ENCODE measurements around the gene SLC22A23.

The SLC22A23 gene

DNA sequence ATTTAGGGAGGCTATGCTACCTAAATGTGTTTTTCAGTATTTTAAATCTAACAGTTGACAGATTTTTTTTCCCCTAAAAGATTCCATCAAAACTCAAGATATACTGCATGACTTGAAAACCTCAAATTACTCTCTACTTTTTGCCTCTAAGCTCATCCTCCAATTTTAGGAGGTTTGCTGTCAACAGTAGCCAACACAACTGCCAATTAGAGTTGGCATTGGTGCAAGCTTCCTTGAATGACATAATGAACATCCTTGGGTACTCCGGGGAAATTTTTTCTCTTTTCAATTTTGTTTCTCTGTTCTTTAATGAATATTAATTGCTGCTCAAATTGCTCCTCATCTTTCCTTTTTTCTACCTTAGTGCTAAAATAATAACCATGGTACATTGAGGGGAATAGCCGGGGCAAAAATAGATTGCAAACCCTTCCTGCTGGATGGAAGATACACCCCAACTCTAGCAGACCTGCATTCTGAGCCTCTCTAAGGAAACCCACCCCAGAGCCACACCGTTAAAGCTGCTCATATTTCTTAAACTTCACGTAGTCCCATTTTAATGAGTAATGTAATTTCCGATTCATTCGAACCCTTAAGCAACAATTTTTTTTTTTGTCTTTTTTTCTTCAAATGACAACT, 34.3 kb downstream of the SLC22A23 start:
- no peak for DNase-seq (ENCODE audit: low read depth, low spot score)

DNA sequence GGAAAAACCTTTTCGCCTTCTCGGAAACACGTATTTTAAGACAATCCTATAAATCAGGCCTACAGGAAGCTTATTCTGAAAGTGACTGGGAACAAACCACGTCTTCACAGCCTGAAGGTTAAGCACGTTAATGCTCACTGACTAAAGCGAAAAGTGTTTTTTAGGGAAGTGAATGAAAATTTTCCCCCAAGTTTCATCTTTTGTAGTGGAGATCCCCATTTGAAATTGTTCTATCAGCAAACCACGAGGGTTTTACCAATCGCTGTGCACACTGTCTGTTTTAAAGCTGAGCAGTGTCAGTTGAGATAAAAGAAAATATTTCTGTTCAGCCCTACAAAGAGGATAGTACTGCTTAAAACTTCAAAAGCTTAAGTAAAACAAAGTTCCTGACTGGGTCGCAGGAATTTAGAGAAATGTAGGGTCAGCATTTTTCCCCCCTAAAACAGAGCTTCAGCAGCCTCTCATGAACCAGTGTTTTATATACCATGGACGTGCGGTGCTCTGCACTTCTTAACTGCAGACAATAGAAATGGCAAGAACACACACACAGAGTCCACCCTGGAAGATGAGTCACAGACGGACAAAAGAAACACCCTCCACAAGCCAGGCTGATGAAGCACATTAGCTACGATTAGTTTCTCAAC, 34.9 kb downstream of the SLC22A23 start:
- DNase-seq (ENCODE audit: low read depth, low spot score): peak; percentile 59

DNA sequence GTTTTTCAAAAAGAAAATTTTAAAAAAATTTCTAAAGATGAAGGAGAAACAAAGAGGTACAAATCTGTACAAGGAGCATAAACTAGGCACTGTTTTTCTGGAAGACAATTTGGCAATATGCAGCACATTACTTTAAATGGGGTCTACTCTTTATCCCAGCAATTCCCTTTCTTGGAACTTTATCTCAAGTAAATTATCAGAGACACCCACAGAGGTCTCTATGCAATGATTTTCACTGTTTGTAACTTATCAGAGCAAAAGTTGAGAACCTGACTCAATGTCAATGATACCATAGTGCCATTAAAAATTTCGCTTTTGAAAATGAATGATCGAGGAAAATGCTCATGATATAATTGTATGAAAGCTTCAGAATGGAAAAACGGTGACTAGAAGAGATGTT, 35.7 kb downstream of the SLC22A23 start:
- no peak for DNase-seq (ENCODE audit: low read depth, low spot score)

DNA sequence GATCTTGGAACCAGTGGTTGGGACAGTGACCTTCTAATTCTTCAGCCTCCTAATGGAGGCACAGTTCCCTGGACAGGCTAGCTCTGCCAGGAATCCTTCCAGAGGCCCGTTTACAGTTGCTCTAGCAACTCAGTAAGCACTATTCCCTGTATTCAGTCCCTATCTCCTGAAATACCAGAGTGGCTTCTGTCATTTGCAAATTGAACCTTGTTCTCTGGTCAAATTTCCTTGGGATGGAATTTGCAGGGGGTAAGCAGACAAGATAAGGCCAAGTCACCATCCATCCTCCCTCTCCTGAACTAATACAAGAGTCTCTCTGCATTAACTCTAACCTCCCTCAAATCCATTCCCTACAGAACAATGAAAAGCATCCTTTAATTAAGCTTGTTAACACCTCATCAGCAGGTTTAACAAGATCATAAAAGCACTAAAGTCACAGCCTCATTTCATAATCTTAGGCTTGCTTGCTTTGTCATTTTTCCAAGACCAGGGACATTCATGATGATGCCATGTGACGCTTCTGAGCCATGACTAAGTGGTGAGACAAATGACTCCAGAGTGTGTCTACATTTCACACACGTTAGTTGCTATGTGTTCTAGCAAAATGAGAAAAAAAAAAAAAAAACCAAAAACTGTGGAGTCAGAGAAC, 37.1 kb downstream of the SLC22A23 start:
- no peak for DNase-seq (ENCODE audit: low read depth, low spot score)

DNA sequence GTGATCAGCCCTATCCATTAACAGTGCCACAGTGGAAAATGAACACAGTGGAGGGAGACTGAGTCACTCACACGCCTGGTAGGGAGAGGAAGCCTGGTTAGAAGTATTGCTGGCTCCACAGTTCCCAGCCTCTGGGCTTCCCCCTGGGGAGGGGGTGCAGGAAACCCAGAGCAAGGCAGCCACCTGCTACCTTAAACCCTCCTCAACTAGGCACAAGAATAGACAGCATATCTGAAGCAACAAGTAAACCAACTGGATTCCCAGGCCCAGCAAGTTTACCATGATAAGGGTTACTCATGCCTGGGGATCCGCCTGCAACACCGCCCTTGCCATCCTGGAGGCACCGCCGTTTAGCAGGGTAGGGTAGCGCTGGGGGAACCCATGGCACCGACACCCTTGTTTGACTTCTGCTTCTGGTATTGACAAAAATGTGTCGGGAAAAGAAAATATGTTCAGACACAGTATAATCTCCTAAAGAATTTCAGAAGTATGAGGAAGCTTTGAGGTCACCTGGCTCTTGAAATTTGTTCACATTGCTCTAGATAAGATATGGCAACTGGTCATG, 38.3 kb downstream of the SLC22A23 start:
- no peak for DNase-seq (ENCODE audit: low read depth, low spot score)

DNA sequence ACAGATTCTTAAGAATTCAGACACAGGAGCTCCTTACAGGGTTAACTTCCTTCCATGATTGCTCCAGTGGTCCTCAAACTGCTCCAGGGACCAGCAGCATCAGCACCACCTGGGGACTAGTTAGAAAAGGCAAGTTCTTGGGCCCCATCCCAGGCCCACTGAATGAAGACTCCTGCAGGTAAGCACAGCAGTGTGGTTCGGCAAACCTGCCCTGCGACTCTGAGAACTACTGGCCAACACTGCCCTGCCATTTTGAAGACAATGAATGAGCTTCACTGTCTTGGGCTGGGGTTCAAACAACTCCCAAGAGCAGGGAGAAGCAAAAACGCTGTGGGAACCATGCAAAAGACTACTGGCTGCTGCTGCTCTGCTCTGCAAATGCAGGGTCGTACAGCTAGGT, 39.4 kb downstream of the SLC22A23 start:
- DNase-seq (ENCODE audit: low read depth, low spot score): no peak

DNA sequence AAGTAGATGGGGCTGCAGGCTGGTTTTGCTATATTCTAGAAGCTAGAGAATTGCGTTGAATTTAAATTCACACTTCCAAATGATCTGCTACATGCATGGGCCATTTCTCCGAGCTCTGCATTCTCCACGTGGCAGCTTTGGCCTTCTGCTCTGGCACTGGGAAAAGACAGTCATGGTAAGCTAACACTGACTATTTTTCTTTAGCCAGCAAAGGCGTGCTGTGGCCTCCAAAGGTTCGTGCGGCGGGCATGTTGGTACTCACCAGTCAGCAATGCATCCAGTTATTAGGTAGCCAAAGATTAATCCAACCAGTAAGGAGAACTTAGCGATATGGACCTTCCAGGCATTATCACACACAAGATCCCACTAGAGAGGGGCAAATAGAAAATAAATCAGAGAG, 41.4 kb downstream of the SLC22A23 start:
- DNase-seq (ENCODE audit: low read depth, low spot score): no peak

DNA sequence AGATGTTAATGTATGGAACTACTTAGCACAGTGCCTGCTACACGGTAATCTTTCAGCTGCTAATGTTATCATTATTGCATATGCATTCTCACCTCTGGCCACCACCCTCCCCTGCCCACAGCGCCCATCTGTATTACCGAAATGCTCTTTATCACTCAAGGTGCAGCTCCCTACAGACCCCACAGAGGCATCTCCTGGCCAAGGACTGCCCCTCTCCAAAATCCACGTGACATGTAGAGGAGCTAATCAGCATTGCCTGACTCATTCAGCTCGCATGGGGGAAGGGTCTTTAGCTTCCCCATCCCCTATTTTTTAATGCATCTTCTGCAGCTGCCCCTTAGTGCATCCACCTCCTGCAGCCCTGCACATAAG, 41.8 kb downstream of the SLC22A23 start:
- DNase-seq (ENCODE audit: low read depth, low spot score): no peak

DNA sequence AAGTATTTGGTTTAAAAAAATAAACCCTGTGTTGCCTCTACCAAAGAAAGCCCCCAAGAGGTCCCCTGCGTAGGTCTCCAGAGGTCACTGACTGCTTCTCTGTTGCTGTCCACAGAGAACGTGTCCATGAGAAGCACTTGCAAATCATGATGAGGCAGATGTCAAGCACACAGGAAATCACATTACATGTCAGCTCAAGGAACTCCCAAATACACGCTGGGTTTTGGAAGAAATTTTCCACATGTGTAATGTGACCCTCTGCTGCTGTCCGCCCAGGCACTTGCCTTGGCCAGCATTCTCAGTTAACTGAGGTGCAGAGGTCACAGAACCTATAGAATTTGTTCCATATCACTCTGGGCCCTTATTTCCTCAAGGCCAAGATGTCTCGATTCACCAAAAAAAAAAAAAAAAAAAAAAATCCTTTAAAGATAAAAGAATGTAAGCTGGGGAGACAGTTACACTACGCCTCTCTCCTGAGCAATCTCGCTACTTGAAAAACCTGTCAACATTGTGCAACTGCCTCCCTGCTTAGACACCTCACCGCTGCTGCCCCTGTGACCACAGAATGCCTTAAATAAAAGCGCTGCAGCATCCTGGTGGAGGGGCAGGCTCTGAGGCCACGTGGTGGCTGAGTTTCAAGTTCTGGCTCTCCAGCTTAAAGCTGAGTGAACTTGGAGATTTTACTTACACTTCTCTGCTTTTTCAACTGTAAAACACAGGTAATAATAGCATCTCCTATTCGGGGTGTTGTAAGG, 42.3 kb downstream of the SLC22A23 start:
- DNase-seq (ENCODE audit: low read depth, low spot score): no peak

DNA sequence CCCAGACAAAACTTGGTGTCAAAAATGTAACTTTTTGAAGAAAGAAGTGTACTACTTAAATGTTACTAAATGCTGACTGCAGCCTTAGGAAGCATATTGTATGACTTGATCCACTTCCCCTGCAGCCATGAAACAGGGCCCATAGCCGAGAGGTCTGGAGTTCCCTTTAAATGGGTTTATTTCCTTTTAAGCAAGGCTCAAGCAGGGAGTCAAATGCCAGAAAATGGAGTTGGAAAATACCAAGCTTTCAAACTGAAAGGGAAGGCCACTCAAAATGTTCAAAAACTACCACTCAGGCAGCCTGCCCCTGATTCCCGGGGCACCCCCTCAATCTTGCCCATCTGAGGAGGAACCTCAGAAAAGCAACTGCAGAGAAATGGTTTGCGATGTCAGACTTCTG, 43.3 kb downstream of the SLC22A23 start:
- no peak for DNase-seq (ENCODE audit: low read depth, low spot score)

DNA sequence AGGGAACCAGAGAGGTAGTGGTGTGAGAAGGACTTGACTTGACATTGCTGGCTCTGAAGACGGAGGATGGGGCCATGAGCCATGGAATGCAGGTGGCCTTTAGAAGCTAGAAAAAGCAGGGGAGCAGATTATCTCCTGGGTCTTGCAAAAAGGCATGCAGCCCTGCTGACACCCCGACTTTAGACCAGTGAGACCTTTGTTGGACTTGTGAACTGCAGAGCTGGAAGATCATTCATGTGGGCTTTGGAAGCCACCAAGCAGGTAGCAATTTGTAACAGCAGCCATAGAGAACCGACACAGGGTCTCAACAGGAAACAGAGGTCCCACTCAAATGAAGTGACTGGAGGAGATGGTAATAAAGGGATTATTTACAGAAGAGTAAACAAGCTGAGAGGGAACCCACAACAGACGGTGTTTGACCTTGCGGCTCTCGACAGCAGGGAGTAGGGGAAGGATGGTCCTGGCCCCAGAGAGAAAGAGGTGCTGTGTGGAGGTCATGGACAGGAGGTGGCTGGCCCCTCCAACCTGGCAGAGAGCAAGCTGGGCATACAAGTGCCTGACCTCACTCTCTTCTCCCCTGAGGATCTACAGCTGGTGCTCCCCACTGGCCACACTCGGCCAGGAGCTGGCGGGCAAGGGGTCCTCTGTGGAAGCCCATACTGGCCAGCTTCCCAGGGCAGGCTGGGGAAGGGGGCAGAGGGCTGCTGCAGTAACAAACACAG, 43.9 kb downstream of the SLC22A23 start:
- DNase-seq (ENCODE audit: low read depth, low spot score): no peak

DNA sequence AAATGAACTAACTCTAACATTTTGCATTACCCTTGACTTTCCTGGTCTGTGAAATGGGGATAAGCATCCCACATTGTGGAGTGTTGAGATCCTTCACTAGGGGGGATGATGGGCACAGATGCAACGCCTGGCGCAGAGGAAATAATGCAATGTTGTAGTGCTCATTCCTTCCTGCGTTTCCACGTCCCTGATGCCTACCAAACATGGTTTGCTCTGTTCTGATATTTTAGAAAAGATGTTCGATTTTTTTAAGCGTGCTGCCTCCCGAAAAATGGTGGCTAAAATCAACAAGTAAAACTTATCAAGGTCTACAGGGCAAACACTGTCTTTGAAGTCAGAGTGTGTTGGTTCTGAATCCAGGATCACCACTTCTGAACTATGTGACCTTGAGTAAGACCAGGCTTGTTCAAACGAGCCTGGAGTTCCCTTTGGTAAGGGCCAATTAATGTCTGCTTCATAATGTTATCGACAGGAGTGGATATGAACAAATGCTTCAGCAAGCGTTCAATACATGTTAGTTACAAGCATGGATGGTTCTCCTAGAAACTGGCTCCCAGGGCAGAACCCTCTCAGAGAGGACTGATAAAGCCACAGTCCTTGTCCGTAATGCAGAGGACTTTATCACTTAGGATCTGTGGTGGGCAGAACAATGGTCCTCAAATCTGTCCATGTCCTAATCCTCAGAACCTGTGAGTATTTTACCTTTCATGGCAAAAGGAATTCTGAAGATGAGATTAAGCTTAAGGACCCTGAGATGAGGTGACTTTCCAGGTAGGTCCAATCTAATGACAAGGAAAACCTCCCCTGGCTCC, 44.7 kb downstream of the SLC22A23 start:
- no peak for DNase-seq (ENCODE audit: low read depth, low spot score)

DNA sequence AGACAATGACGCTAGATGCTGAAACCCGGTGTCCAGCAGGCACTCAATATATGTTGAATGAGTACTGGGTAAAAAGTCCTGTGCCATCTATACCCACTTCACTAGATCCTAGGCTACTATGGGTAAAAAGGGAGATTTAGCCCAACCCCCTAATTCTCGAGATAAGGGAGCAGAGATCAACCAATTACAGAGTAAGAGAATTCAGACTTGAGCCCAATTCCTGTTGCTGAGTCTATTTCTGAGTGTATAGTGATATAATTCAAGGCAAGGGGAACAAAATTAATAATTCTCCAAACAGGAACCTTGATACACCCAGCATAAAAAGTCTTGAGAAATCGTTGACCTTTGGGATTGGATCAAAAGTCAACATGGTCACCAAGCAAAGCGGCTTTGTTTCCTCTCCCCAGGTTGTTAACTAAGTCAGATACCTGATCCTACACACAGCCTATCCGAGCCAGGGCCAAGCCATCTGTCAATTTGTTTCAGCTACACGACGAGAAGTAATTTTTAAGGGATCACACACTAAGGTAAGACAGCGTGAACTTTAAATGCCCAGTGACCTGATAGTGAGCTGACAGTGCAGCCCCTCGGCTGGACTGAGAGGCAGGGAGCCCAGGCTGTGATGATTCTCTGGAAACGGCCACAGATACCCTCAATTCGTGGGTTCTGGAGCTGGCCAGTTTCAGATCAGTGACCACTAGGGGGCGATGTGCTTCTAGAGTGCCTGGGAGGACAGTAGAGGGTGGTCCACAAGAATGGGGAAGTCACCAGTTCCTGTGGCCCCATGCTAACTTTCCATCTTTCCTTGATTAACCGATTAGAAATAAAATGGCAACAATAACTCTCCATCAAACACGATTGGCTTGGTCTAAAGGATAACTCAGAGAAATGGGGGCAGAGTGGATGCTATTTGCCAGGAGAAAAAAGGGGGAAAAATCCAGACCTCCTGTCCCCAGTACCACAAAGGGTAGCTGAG, 46.2 kb downstream of the SLC22A23 start:
- no peak for DNase-seq (ENCODE audit: low read depth, low spot score)

DNA sequence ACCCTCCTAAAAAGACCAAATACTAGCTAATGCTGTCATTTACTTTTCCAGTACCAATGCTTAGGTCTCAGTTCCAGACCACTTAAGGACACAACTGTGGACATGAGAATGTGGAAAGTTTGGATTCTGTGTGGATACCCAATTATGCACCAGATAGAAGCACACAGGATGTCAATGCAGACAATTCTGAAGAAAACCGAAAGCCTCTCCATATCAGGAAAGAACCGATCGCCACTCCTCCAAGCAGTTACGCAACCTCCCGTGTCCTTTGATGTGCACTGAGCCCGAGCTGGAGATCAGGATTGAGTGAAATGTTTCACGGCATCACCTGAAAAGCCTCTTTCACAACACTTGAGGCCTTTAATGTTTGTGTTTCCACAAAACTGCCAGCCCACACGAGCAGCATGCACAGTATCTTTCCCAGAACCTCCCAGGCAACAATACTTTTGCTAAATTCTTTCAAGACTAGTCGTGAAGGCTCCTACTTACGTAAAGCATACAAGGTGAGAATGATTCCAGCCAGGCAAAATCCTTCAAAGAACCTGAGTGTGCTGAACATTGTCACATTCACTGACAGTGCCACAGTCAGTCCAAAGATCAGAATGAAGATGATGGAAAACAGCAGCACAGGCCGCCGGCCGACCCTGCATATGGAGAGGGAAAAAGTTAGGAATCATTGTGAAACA, 47.0 kb downstream of the SLC22A23 start:
- DNase-seq (ENCODE audit: low read depth, low spot score): no peak

DNA sequence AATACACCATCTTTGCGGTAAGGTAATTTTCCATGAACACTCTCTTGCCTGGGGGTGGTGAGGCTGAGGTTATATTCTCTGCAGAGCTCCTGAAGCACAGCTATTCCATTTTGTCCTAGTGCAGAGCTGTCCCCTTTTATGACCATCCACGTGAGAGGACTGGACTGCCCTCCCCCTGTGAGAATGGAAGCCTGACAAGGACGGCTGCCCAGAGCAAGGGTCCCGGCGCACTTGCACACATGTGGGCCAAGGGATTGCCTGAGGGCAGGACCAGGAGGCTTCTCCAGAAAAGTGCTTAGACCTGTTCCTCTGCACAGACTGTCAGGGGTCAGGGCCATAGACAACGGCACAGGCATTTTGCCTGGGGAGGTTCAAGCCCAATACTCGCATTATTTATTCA, 48.2 kb downstream of the SLC22A23 start:
- DNase-seq (ENCODE audit: low read depth, low spot score): no peak

DNA sequence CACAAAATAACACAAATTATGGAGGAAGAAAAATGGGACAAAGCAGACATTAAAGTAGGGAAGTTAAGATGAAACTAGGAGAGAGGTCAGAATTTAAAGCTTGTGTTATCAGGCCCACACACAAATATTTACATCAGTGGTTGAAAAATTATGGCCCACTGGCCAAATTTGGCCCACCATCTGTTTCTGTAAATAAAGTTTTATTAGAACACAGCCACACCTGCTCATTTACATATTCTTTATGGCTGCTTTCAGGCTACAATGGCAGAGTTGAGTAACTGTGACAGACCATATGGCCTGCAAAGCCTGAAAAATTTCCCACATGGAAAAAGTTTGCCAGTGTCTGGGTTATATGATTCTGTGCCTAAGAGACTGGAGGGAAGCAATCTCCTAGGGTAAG, 49.0 kb downstream of the SLC22A23 start:
- DNase-seq (ENCODE audit: low read depth, low spot score): no peak

DNA sequence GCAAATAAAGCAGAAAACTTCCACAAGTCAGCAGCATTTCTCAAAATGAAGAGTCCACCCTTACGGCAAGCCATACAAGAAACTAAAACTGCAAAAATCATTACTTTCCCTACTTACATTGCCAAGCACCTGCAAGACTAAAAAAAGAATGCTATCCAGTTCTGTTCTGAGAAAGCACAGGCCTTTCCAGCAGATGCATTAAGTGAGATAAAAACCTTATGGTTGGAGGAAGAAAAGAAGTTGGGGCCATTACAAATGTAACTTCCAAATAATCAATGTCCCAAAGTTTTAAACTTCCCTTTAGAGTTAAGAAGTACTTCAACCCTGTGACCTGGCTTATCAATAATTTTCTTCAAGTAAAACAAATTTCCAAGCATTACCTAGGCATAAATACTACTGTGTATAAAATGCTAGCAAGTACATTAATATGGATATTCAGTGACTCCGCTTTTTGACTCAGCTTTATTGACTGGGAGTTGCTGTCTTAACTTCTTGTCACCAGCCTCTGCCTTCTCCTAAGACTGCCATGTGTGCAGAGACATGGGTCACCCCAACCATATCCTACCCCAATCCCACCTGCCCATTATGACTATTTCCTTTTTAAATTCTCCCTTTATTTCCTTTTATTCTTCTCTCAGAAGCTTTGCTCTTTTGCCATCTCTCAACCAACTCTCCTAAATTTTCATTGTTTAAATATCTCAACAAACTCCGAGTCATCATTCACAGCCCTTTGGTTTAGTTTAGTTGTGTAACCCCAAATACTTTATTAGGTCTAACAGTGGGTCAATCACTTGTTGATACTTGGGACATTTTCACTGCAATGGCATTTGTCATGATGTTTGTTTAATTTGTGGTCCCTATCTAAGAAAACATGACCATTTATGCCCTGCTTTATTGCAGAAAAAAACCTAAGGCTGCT, 49.7 kb downstream of the SLC22A23 start:
- no peak for DNase-seq (ENCODE audit: low read depth, low spot score)

DNA sequence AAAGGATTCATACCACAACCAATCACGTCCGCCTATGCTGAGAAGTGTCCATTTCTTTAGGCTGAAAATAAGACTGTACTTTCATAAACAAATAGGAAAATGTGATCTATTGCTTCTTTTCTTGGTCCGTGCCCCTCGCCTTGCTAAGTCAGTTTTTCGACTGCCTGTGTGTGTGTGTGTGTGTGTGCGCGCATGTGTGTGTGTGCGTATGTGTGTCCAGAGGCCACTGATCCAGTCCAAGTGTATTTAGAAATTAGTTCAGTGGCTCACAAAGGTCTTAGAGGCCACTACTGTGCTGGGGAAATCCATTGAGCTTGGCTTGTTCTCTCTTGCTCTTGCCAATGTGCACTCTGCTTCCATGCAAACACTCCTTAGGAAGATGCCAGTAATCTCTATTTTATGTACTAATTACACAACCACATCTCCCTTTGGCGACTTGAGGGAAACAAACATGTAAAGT, 50.5 kb downstream of the SLC22A23 start:
- no peak for DNase-seq (ENCODE audit: low read depth, low spot score)

Data from brain pericyte (primary cell).